Neural cell (in vitro differentiated cells): ENCODE data around the gene CYP26B1.

ENCODE experiments used
- CTCF ChIP-seq: fragments of 450-650 bp; IDR thresholded peaks from 2 replicates; pipeline ENCODE4 v1.5.1; 2014; ENCODE audit warnings: antibody characterized with exemption, mild to moderate bottlenecking, moderate library complexity; ENCODE audit not compliant: poor library complexity, severe bottlenecking
- POLR2AphosphoS5 ChIP-seq: IDR thresholded peaks from 2 replicates; pipeline ENCODE4 v1.6.1; 2012

- TF ChIP-seq CTCF, result no peak
- no peak for TF ChIP-seq POLR2AphosphoS5
Observed at GRCh38 chr2:72104821-72105588, 42.7 kb downstream of the CYP26B1 start.
